HG03135 (cell line): ENCODE results near the gene FSD1L.
"Not testable (repeated sequence)": the region's sequence is repeated elsewhere in the genome, so short reads cannot be mapped to it uniquely, and the experiment has no call there.

ENCODE experiments used
- ATAC-seq: cut with Tn5 transposase; IDR thresholded peaks from one replicate; pipeline ENCODE4 v1.9.1; 2021; ENCODE audit warnings: mild to moderate bottlenecking, moderate library complexity; ENCODE audit not compliant: unreplicated experiment

The FSD1L gene

GRCh38 chr9:105479846-105480245 is 32.0 kb downstream of the FSD1L start:
- no peak for ATAC-seq

GRCh38 chr9:105483618-105484017 is 35.8 kb downstream of the FSD1L start:
- ATAC-seq, result no peak

GRCh38 chr9:105484226-105484625 is 36.4 kb downstream of the FSD1L start:
- no peak for ATAC-seq

GRCh38 chr9:105485131-105485530 is 37.3 kb downstream of the FSD1L start:
- no peak for ATAC-seq

- no peak for ATAC-seq
Measured at GRCh38 chr9:105496826-105497225, 49.0 kb downstream of the FSD1L start.

GRCh38 chr9:105497704-105498103 is 49.9 kb downstream of the FSD1L start:
- no peak for ATAC-seq

GRCh38 chr9:105500108-105500766 is 52.4 kb downstream of the FSD1L start:
- ATAC-seq, result peak; percentile 83

GRCh38 chr9:105501414-105501813 is 53.6 kb downstream of the FSD1L start:
- ATAC-seq, result no peak

- no peak for ATAC-seq
Measured at GRCh38 chr9:105502276-105502675, 54.4 kb downstream of the FSD1L start.

- no peak for ATAC-seq
Measured at GRCh38 chr9:105503881-105504280, 56.0 kb downstream of the FSD1L start.

- no peak for ATAC-seq
Measured at GRCh38 chr9:105507096-105507790, 59.4 kb downstream of the FSD1L start.

GRCh38 chr9:105508530-105508929 is 60.7 kb downstream of the FSD1L start:
- ATAC-seq, result no peak

GRCh38 chr9:105510024-105510423 is 62.2 kb downstream of the FSD1L start:
- peak; percentile 64 for ATAC-seq

GRCh38 chr9:105511446-105511845 is 63.6 kb downstream of the FSD1L start:
- no peak for ATAC-seq

GRCh38 chr9:105515811-105516413 is 68.1 kb downstream of the FSD1L start:
- ATAC-seq, result no peak

GRCh38 chr9:105519710-105520369 is 72.0 kb downstream of the FSD1L start:
- not testable (repeated sequence) for ATAC-seq

GRCh38 chr9:105520992-105521391 is 73.2 kb downstream of the FSD1L start:
- not testable (repeated sequence) for ATAC-seq

GRCh38 chr9:105522618-105523385 is 75.0 kb downstream of the FSD1L start:
- not testable (repeated sequence) for ATAC-seq

- no peak for ATAC-seq
Measured at GRCh38 chr9:105531530-105531929, 83.7 kb downstream of the FSD1L start.

- no peak for ATAC-seq
Measured at GRCh38 chr9:105535920-105536668, 88.3 kb downstream of the FSD1L start.
